Measurements from ENCODE around the gene CYP24A1.

The CYP24A1 gene

GRCh38 chr20:54167909-54168872, 5.6 kb downstream of the CYP24A1 start:
- no peak overlapping the region for H3K4me3 ChIP-seq (ENCODE audit: low read length)
- TF ChIP-seq, protein P1, sequence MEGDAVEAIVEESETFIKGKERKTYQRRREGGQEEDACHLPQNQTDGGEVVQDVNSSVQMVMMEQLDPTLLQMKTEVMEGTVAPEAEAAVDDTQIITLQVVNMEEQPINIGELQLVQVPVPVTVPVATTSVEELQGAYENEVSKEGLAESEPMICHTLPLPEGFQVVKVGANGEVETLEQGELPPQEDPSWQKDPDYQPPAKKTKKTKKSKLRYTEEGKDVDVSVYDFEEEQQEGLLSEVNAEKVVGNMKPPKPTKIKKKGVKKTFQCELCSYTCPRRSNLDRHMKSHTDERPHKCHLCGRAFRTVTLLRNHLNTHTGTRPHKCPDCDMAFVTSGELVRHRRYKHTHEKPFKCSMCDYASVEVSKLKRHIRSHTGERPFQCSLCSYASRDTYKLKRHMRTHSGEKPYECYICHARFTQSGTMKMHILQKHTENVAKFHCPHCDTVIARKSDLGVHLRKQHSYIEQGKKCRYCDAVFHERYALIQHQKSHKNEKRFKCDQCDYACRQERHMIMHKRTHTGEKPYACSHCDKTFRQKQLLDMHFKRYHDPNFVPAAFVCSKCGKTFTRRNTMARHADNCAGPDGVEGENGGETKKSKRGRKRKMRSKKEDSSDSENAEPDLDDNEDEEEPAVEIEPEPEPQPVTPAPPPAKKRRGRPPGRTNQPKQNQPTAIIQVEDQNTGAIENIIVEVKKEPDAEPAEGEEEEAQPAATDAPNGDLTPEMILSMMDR (IDR thresholded peaks at IDR 0.05; ENCODE audit: insufficient read depth, low read depth, low read length, missing control alignments): no peak
- DNase-seq (ENCODE audit: low read depth): peak; percentile 85

DNA sequence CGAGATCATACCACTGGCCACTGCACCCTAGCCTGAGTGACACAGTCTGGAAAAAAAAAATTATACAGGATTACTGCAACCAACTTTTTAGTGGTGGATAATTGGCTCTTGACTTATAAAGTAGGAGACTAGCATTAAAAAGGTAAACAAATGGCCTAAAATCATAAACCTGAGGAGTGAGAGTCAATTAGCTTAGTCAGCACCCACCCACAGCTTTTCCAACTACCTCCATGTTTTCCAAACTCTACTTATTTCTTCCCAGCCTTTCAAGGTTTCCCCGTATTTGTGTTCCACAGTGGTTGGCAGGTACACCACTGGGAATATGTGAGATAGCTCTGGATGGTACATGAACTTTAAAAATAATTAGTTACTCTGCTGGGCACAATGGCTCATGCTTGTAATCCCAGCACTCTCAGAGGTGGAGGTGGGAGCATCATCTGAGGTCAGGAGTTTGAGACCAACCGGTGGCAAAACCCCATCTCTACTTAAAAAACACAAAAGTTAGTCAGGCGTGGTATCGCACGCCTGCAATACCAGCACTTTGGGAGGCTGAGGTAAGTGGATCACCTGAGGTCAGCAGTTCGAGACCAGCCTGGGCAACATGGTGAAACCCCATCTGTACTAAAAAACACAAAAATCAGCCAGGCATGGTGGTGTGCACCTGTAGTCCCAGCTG, 6.7 kb downstream of the CYP24A1 start:
- DNase-seq (ENCODE audit: low read depth): no peak
- H3K4me3 ChIP-seq (ENCODE audit: low read length): no peak overlapping the region
- TF ChIP-seq, protein P1 (IDR thresholded peaks at IDR 0.05; ENCODE audit: insufficient read depth, low read depth, low read length, missing control alignments): no peak

GRCh38 chr20:54165803-54166202, 8.0 kb downstream of the CYP24A1 start:
- DNase-seq (ENCODE audit: low read depth): no peak
- no peak overlapping the region for H3K4me3 ChIP-seq (ENCODE audit: low read length)
- TF ChIP-seq, protein P1 (IDR thresholded peaks at IDR 0.05; ENCODE audit: insufficient read depth, low read depth, low read length, missing control alignments): no peak

- TF ChIP-seq, protein P1 (IDR thresholded peaks at IDR 0.05; ENCODE audit: insufficient read depth, low read depth, low read length, missing control alignments): no peak
- DNase-seq (ENCODE audit: low read depth): no peak
- H3K4me3 ChIP-seq (ENCODE audit: low read length): no peak overlapping the region
These were observed 8.8 kb downstream of the CYP24A1 start for GRCh38 chr20:54165014-54165413.

DNA sequence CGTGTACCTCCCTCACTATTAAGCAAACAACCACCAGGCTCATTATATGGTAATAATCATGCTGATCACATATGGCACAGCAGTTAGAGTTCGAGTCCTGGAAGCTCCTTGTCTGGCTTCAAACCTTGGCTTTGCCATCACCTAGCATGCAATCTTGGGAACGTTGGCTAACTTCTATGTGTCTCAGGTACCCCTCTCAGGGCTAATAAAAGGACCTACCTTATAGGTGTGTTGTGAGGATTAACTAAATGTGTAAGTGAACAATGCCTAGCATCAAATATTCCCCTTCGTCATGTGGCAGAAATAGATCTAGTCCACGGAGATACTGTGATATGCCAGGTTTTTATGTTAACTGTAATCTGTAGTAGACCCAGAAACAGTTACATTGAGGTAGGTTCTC, 10.4 kb downstream of the CYP24A1 start:
- DNase-seq (ENCODE audit: low read depth): no peak
- no peak overlapping the region for H3K4me3 ChIP-seq (ENCODE audit: low read length)
- TF ChIP-seq, protein P1 (IDR thresholded peaks at IDR 0.05; ENCODE audit: insufficient read depth, low read depth, low read length, missing control alignments): no peak

GRCh38 chr20:54162378-54163009, 11.3 kb downstream of the CYP24A1 start:
- TF ChIP-seq, protein P1 (IDR thresholded peaks at IDR 0.05; ENCODE audit: insufficient read depth, low read depth, low read length, missing control alignments): no peak
- DNase-seq (ENCODE audit: low read depth): no peak
- H3K4me3 ChIP-seq (ENCODE audit: low read length): no peak overlapping the region

Data from epithelial cell of esophagus (primary cell).